Activated T-helper 9 cell treated with anti-CD3 and anti-CD28 coated beads, Interleukin-2, amount 50 U/mL, for 16 hours (primary cell): ENCODE data around the gene RIPPLY2.
"Not testable (repeated sequence)": the region's sequence is repeated elsewhere in the genome, so short reads cannot be mapped to it uniquely, and the experiment has no call there.

Experiments used
- DNase-seq: peaks from one replicate; pipeline ENCODE4 v3.0.0-alpha.2; 2020; ENCODE audit warnings: low read depth

Gene RIPPLY2

DNA sequence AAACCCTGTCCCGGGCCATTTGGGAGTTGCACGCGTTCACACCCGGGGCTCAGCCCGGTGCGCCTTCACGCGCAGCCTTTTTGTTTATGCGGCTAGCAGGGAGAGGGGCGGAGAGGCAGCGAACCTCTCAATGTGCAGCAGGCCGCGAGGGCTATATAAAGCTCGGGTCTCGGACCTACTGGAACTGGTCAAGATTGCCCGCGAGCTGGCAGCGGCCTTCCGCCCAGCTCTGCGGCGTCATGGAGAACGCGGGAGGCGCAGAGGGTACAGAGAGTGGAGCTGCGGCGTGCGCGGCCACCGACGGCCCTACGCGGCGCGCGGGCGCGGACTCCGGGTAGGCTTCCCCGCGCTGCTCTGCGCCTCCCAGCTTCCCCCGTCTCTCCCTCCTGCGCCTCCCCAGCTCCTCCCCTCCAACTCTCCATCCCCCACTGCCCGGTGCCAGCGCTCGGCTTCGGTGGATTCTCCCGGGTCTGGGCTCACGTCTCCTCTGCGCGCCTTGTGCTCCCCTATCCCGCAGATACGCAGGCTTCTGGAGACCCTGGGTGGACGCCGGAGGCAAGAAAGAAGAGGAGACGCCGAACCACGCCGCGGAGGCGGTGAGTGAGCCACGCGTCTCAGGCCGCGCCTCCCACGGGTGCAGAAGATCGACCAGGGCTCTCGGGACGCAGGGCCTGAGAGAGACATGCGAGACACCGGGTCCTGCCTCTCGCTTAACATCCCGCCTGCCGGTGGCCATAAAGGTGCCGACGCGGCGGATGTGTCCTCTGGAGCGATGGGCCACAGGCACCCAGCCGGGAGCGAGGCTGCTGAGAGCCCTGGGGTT is at the start of gene RIPPLY2:
TSS of gene RIPPLY2 (plus strand) at position 183 of the 823 bp plus-strand sequence. CDS start at position 240, 57 bp downstream.
- DNase-seq, result no peak

DNA sequence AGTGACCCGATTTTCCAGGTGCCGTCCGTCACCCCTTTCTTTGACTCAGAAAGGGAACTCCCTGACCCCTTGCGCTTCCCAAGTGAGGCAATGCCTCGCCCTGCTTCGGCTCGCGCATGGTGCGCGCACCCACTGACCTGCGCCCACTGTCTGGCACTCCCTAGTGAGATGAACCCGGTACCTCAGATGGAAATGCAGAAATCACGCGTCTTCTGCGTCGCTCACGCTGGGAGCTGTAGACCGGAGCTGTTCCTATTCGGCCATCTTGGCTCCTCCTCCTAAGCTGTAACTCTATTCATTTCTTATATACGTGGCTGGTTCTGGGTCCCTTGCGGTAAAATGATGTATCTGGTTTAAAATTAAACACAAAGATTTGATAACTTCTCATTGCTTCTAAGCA is 49.7 kb upstream of the RIPPLY2 start:
- not testable (repeated sequence) for DNase-seq

DNA sequence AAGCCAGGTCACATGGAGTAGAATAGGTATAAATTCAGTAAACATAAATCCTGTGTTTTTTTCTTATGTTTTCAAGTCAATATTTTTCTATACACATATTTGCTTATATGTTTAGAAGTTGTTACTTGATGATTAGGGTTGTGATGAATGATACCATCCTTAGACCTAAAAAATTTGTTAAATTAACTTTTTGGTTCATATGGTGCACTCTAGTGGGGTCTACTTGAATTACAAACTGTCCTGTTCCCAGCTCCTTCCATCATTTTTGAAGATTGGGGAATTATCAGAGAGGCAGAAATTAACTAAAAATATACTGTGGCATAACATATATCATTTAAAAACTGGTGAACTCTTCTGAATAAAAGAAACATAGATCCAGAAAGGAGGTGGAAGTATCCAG is 48.3 kb upstream of the RIPPLY2 start:
- DNase-seq, result no peak

GRCh38 chr6:83808005-83808404 is 45.2 kb upstream of the RIPPLY2 start:
- DNase-seq, result no peak

GRCh38 chr6:83808926-83809325 is 44.2 kb upstream of the RIPPLY2 start:
- DNase-seq, result no peak

DNA sequence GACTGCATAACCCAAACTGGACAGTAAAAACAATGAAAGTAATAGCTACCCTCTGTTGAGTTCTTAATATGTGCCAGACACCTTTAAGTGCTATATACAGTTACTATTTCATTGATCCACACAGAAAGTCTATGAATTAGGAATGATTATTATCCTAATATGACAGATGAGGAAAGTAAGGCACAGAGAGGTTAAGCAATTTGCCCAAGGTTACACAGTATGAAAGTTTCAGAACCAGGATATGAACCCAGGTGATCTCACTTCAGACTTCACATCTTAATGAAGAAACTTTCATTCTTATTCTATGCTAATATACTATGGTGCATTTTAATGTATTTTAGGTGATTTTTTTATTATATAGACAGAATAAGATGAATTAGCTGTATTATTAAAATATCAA is 40.6 kb upstream of the RIPPLY2 start:
- DNase-seq, result no peak

DNA sequence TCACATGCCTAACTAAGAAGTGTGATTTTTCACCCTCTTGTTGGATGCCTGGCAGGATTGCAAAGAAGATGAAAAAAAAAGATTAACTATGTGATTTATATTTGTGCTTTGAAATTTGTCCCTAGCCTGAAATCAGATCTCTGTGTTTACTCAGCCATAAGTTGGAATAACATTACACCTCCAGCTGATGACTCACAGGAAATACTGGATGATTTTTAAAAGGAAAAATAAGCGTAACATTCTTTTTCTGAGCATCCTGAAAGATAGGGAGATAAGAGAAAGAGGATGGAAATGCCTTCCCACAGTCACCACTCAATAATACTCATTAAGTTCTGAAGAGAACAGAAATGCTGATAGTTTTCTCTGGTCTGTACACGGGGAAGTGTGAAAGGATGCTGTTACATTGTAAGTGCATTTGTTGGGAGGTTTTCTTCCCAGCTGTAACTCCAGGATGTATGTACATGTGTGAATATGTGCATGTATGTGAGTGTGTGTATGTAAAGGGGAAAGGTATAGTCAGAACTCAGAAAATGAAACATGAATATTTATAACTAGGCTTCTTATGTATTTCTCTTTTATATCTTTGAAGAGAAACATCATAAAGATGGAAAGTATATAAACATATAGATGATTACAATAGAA is 37.4 kb upstream of the RIPPLY2 start:
- no peak for DNase-seq

GRCh38 chr6:83822629-83823169 is 30.5 kb upstream of the RIPPLY2 start:
- DNase-seq, result no peak

DNA sequence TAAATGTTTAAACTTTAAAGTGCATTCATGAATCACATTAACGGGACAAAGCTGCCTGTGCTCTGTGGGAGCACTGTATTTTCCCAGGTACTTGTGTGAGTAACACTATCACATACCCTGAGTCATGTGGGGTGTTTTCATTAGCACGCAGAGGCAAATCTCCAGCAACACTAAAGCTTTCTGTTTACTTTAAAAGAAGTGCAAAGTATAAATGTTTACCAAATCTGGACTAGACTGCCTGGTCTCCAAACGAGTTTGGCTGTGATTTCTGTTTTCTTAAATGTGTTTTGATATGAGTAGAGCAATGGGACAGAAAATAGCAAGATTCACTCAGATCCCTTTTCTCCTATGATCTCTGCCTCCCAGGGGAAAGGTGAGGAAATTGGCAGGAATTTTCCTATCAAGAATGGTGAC is 28.8 kb upstream of the RIPPLY2 start:
- DNase-seq, result no peak

DNA sequence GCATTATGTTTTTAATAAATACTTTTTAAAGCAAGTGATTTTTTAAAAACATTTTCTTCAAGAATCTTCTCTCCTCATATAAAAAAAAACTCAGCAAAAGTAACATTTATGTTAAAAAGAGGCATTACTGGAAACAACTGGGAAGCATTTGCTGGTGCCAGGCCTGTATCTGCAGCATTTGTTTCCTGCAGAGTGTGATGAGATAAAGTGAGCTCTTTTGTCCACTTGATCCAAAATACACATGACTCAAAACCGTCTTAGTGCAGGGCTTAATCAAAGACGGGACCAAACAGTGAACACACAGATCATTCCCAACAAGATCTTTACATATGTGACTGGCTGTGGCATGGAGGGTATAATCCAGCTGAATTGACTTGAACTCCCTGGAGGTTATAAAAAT is 28.3 kb upstream of the RIPPLY2 start:
- no peak for DNase-seq

- DNase-seq, result no peak
Observed at GRCh38 chr6:83827050-83827449, 26.1 kb upstream of the RIPPLY2 start.

- no peak for DNase-seq
Observed at GRCh38 chr6:83838727-83839126, 14.4 kb upstream of the RIPPLY2 start.

DNA sequence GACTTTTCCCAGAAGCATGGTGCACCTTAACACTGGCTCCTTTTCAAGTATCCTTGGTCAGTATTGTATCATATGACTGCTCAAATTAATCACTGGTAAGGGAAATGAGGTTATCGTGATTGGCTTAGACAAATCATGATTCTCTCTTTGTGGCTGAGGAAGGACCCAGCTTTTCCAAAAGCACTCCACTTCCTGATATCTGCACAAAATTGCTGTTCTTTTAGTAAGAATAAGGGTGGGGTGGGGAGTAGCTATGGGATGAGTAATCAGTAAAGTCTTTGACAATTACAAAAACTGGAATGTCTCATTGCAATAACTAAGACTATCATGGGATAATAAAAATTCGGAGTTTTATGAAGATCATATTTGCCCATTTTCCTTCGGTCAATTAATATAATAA is 9.0 kb upstream of the RIPPLY2 start:
- no peak for DNase-seq

GRCh38 chr6:83846291-83846690 is 6.9 kb upstream of the RIPPLY2 start:
- DNase-seq, result no peak

GRCh38 chr6:83847179-83847578 is 6.0 kb upstream of the RIPPLY2 start:
- DNase-seq, result no peak

DNA sequence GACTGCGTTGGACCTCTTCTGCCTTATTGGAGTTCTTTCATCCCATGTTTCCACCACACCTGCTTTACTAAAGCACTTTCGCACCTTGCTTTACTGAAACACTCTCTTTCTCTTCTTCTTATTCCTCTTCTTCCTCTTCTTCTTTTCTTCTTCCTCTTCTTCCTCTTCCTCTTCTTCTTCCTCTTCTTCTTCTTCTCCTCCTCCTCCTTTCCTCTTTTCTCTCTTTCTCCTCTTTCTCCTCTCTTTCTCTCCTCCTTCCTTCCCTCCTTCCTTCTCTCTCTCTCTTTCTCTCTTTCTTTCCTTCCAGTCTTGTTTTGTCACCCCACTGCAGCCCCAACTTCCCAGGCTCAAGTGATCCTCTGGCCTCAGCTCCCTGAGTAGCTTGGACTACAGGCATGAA is 4.0 kb upstream of the RIPPLY2 start:
- DNase-seq, result no peak

DNA sequence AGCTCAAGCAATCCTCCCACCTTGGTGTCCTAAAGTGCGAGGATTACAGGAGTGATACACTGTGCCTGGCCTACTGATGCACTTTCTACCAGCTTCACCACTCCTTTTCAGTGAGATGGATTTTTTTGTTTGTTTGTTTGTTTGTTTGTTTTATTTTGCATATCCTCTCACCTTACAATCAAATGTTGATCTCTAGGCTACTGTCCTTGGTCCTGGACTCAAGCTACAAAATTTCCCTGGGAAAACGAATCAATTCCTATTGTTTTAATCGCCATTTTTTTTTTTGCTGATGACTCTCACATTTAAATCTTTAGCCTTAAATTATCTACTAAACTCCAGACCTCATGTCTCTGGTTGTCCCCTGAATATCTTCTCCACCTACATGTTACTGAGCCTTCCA is 3.5 kb upstream of the RIPPLY2 start:
- DNase-seq, result no peak

- DNase-seq, result no peak
Observed at GRCh38 chr6:83852528-83853177, 507 bp upstream of the RIPPLY2 start.

DNA sequence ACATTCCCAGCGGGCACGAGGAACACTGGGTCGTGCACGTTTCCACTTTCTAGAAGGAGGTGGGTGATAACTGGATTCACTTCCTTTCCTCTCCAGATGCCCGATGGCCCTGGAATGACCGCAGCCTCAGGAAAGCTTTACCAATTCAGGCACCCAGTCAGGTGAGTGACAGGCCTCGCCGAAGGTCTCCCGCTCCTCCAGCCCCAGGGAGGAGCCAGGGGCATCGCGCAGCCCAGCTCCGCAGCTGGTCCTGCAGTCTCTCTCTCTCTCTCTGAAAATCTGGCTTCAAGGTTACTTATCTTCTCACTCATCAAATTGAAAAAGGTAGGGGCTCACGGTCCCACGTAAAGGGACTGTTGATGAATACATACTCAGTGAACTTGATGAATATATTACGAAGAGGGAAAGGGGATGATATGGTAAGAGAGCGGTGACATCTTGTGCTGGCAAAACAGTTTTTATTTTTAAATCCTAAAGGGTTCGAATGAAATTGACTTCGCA is 891 bp downstream of the RIPPLY2 start:
- no peak for DNase-seq

DNA sequence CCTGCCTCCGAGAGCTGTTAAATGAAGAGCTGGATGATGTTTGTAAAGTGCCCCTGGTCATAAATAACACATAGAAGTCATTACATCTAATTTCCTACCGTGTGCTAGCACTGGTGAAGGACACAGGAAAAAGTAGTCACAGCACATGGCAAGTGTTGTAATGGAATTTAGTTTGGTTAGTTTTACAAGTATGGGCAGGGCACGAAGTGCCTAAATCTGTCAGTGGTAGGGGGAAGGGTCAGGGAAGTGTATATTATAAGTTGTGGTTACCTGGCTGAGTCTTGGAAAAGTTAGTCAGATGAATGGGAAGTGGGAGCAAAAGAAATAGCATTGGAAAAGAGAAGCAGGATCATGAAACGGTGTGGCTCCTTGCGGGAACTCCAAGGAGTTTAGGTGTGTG is 1.6 kb downstream of the RIPPLY2 start:
- no peak for DNase-seq

- DNase-seq, result peak; percentile 86
Observed at GRCh38 chr6:83859410-83860358, 6.5 kb downstream of the RIPPLY2 start, which contains the start of gene CYB5R4. Gene CYB5R4, plus strand, starts transcription at chr6:83859689. Its CDS starts 94 bp downstream, at chr6:83859783.
